HT1080 (cell line): Measurements from ENCODE around the gene RAB11FIP5. TPM values are rescaled to one million over a fixed set of nuclear protein-coding genes. Genes with fewer than 3 reads are reported as not detected.

Source experiments
- DNase-seq: peaks from one replicate; pipeline ENCODE4 v3.0.0-alpha.2; 2015; ENCODE audit warnings: low read depth
- total RNA-seq: library from RNA; depleted of rRNA; stranded (reverse); fragments of >200 nt; shearing (Covaris generic); gene quantifications from 2 replicates; pipeline ENCODE4 v1.2.3, GENCODE V29; 2014

RAB11FIP5 gene
- total RNA-seq, 1 experiment from 2014 or later: 35.5 TPM

DNA sequence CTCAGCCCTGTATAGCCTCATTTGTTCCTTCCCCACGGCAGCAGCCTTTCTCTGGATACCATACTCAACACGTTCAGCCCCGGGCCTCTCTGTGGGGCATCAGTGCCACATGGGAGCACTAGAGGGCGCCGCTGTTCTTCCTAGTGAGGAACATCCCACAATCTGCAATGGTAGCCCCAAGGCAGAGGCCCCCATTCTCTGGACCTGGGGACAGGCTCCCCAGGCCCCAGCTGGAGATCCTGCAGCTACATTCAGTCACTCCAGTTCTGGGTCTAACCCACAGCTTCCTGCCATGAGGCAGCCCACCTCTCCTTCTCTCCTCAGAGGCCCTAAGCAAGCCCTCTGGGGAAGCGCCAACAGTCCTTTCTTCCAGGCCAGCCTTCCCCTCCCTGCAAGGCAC is 27.1 kb downstream of the RAB11FIP5 start:
- DNase-seq: peak; percentile 72

DNA sequence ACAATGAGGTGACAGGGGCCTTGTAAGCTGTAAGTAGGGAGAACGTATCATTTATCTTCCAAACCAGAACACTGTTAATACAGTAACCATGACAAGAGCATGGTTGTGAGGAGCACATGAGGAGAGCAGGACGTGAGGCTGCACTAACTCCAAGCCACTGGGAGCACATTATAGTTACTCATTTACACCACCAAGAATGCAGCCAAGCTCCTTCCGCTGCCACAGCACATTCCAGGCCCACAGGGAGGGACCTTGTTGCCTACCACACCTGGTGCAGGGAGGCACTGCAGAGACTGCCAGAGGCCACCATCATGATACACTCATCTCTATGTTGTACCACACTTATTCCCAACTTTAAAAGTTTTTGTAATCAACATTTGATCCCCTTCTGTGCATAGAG is 27.8 kb downstream of the RAB11FIP5 start:
- no peak for DNase-seq

DNA sequence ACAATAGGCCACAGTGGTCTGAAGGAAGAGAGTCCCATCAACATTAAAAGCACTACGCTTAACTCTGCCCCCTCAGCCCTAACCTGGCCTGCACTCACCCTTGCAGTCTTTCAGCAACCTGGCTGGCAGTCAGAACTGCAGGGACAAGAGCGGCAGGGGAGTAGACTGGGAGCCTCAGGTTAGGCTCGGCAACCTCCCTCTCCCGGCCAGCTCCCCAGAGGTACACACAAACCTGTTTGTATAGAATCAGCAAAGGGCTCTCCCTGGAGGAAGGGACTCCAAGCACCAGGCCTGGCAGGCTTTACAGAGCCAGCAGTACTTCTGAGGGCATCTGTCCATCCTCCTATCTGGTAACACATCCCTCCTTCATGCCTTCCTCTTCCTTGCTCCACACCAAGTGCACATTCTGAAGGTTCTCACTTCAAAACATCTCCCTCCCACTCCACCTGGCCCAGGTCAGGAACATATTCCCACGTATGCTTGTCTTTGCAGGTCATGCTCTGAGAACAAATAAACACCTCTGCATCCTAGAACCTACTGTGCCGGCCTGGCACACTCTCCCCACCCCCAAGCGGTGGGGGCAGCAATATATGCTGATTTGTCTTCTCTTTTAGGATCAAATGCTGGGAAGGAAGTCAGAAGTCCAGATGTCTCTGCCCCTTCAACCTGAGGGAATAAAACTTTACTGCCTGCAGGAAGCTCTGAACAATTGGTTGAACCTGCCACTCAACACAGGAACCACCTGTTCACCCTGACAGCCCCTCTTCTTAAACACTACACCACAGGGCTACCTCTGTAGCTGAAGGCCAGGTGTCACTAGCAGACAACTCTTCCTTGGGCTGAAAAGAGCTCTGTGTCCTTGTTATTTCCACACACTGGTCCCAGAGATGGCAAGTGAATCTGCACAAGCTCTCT is 28.6 kb downstream of the RAB11FIP5 start:
- no peak for DNase-seq

DNA sequence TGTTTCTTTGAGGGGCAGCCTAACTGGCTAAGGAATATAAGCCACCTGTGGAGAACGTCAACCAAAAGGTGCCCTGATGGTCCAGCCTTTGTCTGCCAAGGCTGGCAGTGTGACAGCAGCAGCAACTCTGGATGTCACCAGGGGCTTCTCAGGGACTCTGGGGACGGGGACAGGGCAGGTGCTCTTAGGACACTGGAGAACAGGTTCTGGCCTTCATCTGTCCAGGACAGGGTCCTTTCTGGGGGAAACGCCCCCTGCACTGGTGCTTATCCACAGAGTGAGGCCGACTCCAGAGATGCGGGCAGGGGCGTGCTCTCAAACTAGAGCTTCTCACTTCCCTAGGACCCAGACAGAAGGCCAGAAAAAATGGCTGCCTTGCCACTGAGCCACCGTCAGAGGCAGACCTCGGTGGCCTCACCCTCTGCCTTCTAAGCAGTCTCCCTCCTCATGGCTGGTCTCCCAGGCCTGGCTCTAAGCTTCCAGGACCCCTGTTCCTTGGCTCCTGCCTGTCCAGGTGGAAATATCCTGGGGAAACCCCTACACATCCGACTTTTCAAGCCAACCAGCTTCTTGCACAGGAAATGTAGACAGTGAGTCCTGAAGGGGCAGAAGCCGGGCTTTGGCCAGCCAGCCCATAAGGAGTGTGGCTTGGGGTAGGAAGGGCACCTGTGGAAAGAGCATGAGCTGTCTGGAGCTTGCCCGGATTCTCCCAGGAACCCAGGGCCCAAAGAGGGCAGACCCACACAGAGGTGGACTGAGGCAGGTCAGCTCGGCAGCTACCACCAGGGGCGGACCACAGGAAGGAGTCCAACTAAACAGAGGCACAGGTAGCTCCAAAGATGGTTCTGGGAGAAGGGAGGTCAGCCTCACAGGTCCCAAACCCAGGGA is 30.0 kb downstream of the RAB11FIP5 start:
- no peak for DNase-seq

DNA sequence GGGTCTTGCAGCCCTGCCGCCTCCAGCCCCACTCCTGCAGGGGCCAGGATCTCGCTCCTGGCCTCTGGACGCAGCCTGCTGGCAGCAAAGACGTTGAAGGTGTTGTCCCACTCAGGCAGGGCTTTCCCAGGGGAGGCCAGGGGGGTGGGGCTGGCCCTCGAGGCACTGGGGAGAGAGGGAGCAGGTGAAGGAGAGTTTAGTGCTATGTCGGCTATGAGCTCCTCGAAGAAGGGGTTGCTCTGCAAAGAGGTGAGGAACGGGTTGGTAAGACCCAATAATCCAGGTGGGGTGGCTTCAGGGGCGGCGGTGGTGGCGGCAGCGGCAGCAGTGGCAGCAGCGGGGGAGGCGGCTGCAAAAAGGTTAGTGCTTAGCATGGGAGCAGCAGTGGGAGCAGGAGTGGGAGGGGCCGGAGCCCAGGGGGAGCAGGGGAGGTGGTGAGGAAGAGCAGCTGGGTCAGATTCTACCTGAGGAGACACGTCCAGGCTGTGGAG is 31.5 kb downstream of the RAB11FIP5 start:
- no peak for DNase-seq

DNA sequence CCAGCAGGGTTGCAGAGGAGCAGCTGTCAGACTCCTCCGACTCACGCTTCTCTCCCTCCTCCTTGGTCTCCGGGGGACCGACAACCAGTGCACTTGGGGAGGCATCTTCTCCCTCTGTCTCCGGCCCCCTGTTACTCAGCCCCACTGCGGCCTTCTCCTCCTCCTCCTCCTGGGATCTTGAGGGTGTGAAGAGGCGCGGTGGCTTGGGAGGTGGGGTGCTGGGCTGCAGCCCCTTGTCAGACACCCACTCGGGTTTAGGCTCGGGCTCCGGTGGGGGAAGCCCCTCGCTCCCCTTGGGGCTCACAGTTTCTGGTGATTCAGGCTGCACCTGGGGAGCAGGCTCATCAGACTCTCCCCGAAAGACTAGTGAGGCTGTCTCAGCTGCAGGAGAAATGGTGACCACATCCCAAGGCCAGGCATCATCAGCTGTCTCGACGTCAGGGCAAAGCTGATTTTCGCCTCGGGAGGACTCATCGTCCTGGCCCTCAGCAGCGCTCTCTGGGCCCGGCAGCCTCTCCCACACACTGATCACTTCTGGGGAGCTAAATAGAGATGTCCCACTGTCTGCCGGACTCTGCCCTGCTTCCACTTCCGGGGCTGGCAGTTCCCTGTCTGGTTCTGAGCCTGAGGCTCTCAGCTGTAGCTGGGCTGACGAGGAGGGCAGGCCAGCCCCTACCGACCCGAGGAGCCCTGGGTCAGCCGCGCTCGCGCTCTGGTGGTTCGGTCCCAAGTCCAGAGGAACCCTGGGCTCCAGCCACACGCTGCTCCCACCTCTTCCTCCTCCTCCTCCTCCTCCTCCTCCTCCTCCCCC is 32.2 kb downstream of the RAB11FIP5 start:
- DNase-seq: no peak

DNA sequence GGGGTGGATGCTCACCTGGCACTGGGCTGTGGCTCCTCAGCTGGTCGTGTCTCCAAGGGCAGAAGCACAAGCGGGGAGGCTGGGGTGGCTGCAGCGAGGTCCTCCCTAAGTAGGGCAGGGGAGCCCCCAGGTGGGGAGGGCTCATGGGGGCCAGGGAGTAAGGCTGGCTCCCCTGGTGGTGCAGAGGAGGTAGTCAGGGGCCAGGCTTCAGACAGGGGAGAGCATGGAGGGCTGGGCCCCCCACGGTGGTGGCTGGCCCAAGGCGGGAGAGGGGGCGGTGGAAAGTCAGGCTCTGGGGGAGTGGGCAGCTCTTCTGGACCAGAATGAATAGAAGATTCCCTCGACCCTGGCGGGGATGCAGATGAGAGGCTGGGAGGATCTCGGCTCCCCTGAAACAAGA is 33.1 kb downstream of the RAB11FIP5 start:
- DNase-seq: no peak

DNA sequence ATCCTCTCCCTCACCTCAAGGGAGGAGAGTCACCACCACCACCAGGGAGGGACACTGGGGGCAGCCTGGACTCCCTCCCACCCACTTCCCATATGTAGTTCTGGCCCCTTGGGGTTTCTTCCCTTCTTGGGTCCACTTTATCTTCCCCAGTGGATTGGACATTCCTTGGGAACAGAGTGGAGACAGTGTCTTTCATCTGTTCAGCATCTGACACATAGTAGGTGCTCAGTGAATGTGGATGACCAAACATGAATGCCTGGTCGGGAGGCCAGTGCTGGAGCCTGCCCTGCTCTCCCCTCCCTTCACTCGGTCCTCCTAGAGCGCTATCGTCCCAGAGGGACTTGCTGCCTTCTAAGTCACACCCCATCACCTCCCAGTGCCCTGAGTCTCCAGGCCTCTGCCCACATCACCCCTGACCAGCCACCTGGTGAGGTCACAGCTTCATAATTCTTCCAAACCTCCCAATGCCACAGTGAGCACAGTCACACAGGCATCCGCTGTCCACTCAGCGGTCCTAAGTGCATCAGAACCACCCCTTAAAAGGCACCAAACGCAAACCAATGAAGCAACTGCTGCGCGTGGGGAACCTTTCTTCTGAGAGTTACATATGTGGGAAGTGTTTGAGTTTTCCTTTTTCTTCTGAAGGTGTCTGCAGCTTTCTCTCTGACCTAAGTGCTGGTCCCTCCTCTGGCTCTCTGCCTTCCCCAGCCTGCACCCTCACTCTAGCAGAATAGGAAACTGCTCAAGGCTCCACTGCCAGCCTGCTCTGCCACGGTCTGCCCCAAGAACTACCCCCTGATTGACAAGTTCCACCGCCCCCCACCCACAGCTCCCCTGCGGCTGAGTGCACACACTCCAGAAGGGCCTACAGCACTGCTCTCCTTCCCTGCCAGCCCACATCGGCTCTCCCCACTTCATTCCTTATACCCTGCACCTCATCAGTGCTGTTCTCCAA is 34.0 kb downstream of the RAB11FIP5 start:
- no peak for DNase-seq

DNA sequence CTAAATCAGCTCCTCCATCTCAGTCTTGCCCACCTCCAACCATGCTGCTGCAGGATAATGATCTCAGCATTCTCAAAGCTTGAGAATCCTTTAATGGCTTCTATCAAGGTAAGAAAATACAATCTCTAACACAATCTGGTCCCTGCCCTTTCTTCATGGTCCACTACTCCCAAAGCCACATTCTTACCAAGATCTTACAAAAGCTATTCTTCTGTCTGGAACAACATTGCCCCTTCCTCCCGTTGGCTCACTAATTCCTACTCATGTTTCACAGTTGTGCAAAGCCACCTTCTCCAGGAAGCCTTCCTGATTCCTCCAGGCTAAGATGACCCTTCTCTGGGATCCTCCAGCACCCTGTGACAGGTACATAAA is 35.3 kb downstream of the RAB11FIP5 start:
- no peak for DNase-seq

DNA sequence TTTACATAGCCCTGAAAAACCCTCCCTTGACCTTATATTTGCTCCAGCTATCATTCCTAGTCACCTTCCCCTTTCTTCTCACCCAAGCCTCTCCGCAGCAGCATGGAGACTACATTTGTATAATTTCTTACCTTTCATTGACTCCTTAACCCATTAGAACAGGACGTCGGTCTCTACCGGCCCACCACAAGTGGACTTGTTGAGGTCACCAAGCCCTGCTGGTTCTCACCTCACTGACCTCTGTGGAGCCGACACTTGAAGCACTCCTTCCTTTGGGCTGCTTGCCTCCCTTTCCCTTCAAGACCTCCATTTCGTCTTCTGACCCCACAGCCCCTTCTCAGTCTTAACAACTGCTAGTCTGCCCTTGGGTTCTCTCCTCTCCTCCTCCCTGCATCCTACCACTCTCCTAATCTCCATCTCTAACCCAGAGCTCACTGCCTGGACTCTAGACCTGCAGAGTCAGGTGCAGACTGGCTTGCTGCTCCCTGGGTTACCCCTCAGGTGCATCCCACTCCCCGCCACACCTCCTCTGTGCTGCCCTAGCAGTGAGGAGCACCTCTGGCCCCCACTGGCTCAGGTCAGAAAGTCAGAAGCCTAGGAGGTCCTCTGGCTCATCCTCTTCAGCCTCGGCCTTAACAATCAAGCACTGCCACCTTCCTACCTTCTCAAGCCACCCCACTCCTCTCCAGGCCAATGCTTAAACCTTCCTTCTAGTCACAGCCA is 35.9 kb downstream of the RAB11FIP5 start:
- DNase-seq: no peak

DNA sequence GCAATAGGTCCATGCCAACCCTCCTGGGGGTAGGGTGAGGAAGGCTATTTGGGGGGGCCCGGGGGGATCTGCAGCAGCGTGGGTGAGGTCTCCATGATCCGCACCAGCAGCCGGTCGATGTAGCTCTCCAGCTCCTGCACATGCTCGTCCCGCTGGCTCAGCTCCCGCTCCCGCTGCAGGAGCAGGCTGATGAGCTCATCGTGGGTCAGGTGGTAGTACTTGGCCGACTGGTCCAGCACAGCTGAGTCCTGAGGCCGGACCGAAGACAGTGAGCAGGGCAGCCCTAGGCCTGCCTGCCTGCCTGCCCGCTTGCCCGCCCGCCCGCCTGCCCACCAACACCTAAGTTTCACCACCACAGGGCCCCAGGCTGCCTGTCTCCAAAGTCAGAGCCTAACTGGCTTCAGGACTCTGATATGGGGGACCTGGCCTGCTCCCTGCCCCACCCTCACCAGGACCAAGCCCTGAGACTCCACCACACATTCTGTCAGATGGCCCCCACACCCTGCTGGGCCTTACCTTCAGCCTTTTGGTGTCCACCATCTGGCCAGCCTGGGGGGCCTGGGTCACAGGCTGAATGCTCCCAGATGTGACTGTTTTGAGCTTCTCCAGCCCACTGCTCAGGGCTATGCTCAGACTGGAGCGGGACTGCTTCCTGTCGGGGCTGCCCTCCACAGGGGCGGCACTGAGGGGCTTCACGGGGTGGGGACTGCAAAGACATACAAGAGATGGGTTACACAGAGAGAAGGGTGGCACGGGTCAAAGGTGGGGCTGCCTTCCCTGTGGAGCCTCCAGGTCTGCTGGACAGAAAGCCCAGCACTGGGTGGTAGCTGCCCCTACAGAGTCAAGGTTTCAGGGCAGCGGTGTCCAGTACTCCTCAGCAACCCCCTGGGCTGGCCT is 37.0 kb downstream of the RAB11FIP5 start:
- DNase-seq: no peak

DNA sequence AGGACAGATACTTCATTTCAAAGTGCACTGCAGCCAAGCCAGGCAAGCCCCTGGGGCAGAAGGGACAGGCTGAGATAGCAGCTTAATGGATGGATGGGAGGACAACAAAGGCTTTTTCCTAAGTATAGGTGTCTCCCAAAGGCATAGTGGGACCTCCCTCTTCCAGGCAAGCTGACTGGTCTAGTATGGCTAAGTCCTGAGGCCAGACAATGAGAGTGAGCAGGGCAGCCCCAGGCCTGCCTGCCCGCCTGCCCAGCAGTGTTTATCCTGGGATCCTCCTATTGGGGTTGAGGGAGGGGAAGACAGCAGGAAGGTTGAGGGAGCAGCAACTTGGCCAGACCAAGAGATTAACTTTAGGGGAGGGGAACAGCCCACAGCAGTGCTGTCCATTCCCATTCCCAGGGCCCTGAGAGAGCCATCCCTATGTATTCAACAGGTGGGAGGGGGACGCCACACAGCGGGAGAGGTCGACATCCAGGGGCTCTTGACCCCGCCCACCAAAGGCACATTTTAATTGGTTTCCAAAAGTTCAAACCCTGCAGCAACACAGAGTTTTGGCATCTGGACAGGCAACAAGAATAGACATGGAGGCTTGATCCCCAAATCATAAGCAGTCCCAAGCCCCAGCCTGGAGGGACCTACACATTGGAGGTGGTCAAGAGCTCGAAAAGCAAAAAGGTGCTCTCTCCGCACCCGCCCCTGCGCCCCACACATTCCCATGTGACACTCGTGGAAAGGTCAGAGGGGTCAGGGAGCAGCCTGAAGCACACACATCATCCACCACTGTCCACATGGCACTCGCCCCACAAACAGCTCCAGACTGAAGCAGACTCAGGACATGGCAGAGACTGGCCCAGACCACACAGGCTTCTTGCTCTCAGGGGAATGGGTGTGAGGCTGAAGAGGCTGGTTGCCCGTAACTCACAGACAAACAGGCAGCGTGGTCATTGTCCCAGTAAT is 38.4 kb downstream of the RAB11FIP5 start:
- DNase-seq: no peak

DNA sequence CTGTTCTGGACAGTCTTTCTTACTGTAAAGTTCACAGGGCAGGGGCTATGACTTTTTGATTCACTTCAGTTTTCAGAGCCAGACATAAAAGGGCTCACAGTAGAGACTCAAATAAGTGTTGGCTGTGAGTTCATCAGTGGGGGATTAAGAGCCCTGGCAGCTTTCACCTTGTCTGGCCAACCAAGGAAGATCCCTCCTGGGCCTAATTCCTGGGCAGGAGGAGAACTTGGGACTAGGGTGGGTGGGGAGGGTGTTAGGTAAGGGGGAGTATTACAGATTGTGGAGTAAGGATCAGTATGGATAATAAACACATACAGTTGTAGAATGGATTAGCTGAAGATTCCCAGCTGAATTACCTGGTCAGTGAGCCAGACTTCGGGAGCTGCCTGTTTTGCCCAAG is 40.3 kb downstream of the RAB11FIP5 start:
- DNase-seq: no peak

DNA sequence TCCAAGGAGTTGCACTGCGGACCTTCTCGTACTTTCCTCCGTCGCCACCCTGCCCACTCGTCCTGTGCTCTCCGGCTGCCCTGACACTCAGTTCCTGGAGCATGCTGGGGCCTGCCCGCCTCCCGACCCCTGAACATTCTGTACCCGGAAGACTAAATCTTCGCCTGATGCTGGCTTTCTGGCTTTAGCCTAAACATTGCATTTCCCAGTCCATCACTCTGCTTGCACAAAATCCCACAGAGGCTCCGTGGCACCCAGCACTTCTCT is 40.7 kb downstream of the RAB11FIP5 start:
- no peak for DNase-seq

DNA sequence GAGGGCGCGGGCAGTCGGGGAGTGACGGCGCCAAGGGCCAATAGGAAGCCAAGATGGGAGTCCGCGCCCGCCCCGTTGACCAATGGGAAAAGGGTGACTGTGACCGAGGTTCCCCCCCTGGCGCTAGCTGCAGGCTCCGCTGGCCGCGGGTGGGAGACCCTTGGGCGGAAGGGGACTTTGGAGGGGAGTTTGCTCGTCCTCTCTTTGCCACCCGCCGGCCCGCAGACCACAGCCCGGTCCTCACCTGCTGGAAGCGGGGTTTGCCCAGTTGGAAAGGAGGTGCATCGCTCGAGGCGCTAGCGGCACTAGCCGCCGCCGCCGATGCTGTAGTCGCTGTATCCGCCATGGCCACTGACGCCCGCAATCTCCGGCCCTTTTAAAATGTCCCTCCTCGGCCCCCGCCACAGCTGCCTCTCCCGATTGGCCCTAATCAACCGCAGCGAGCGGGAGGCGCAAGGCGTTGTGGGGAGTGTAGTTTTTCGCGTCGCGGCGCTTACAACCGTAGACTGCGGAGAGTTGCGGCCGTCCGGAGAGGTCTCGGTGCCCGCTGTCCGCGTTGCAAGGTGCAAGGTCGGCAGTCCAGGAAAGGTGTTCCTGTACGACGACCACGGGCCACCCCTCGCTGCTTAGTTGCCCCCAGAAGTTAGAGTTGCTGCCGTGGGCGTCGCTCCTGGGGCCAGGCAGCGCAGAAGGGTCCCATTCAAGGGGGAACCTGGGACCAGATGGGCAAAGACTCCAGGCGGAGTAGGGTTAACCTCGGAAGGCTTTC is 41.2 kb downstream of the RAB11FIP5 start, which contains the start of gene SFXN5:
TSS of gene SFXN5 (minus strand) at position 353 of the 769 bp plus-strand sequence. CDS start at position 346, 7 bp downstream.
- peak; percentile 97 for DNase-seq

DNA sequence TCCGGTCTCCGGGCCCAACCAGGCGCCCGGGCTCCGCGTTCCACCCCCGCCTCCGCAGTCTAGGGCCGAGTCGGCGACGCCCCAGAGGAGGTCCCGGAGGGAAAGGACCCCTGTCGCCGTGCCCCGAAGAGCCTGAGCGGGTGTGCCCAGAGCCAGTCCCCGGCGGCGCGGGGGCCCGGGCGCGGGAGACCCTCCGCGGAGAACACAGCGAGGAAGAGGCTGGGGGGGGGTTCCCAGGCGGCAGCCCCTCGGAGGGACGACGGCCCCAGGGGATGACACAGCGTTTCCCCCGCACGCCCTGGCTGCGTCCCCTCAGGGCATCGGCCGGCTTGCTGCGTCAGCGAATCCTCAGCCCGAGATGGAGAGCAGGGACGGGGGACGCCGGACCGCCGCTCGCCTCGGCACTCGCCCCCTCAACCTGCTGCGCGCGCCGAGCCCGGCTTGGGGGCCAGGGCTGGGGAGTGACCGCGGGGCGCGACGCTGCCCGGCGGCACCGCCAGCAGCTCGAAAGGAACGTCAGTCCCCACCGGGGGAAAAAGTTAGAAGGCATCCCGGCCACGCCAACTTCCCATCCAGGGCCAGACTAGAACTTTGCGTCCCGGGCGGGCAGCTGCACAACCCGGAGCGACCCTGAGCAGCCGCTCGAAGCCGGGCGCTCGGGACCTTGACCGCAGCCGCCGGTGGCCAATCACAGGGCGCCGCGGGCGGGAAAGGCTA is 41.9 kb downstream of the RAB11FIP5 start:
- DNase-seq: no peak
